ENCODE measurements around the gene HGFAC. TPM values are rescaled to one million over a fixed set of nuclear protein-coding genes. Genes with fewer than 3 reads are reported as not detected.

Gene HGFAC
- total and polyA plus RNA-seq, 9 donors = 0.15 to 2.1 (median 0.53) TPM; not detected in 2

DNA sequence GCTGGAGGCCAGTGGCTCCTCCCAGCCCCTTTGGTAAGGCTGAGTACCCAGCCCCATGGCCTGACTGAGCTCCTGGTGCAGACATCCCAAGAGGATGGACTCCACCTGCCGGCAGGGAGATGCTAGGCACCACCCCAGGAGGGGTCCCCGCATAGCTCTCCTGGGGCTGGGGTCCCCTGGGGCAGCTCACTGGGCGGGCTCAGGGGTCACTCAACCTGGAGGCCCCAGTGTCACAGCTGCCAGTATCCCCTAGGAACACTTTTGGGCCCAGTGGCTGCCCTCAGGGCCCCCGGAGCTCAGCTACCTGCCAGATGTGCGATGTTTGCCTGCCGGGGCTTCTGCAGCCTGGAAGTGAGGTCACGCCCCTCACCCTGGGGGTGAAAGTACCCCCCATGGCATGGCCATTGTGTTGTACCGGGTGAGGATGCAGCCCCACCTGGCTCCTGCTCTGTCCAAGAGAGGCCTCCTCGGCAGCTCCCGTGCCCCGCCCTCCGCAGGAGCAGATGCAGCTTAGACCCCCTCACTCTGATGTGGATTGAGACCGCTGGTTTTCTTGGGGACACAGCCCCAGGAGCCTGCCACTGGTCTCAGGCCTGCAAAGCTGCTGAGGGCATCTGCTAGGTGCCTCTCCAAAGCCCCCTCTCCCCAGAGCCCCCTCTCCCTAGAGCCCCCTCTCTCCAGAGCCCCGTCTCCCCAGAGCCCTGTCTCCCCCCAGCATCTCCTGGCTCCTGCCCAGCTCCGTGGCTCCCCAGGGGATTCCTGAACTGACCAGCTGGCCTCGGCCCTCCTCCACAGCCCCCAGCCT is 6.7 kb upstream of the HGFAC start:
- no peaks in the 10 kb centered on the region for H3K27me3 ChIP-seq
- WGBS, 3 donors = 75 to 80% (median 76%) methylated on average over 13 to 16 of the region's 16 CpGs

DNA sequence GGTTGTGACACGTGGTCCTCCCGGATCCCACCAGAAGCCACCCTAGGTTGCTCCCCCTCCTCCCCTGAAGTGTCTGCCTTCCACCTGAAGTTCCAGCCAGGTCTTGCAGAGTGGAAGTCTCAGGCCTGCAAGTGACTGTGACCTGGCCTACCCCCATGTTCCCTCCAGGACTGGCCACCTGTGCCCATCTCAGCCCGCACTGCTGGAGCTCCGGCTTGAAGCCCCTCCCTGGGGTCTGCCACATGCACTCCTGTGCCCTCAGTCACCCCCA is 6.1 kb upstream of the HGFAC start:
- WGBS, 3 donors = 52 to 62% (median 59%) methylated on average over 4 of the region's 4 CpGs
- no peaks in the 10 kb centered on the region for H3K36me3 ChIP-seq
- intact Hi-C loops (cut with DNase I) = no loop called here
- no peak for DNase-seq
- no peak overlapping the region for H3K27ac ChIP-seq
- H3K4me1 ChIP-seq (ENCODE audit: insufficient read depth) = peaks cover 3% of the 10 kb centered on the region
- H3K9me3 ChIP-seq = no peaks in the 10 kb centered on the region
- TF ChIP-seq POLR2A (IDR thresholded peaks at IDR 0.05) (no peak), EP300 (IDR thresholded peaks at IDR 0.05) (no peak)
- TF ChIP-seq, protein P1, sequence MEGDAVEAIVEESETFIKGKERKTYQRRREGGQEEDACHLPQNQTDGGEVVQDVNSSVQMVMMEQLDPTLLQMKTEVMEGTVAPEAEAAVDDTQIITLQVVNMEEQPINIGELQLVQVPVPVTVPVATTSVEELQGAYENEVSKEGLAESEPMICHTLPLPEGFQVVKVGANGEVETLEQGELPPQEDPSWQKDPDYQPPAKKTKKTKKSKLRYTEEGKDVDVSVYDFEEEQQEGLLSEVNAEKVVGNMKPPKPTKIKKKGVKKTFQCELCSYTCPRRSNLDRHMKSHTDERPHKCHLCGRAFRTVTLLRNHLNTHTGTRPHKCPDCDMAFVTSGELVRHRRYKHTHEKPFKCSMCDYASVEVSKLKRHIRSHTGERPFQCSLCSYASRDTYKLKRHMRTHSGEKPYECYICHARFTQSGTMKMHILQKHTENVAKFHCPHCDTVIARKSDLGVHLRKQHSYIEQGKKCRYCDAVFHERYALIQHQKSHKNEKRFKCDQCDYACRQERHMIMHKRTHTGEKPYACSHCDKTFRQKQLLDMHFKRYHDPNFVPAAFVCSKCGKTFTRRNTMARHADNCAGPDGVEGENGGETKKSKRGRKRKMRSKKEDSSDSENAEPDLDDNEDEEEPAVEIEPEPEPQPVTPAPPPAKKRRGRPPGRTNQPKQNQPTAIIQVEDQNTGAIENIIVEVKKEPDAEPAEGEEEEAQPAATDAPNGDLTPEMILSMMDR (IDR thresholded peaks at IDR 0.05) = no peak
- no peak overlapping the region for H3K4me3 ChIP-seq
- H3K27me3 ChIP-seq = no peaks in the 10 kb centered on the region

More for the DNA sequence above, 6.7 kb upstream of the HGFAC start:
- peak in 3 of 5 donors; percentile 20 to 45 (median 28) for DNase-seq
- Histone ChIP-seq H3K9me3 (no peaks in the 10 kb centered on the region), H3K36me3 (no peaks in the 10 kb centered on the region), H3K27ac (no peak overlapping the region), H3K4me3 (no peak overlapping the region), H3K4me1 (ENCODE audit: insufficient read depth) (peaks cover 3% of the 10 kb centered on the region)
- intact Hi-C loops (cut with DNase I) = no loop called here
- TF ChIP-seq EP300 (IDR thresholded peaks at IDR 0.05) = no peak
- TF ChIP-seq, protein P1 (IDR thresholded peaks at IDR 0.05) = no peak
- no peak for TF ChIP-seq POLR2A (IDR thresholded peaks at IDR 0.05)

DNA sequence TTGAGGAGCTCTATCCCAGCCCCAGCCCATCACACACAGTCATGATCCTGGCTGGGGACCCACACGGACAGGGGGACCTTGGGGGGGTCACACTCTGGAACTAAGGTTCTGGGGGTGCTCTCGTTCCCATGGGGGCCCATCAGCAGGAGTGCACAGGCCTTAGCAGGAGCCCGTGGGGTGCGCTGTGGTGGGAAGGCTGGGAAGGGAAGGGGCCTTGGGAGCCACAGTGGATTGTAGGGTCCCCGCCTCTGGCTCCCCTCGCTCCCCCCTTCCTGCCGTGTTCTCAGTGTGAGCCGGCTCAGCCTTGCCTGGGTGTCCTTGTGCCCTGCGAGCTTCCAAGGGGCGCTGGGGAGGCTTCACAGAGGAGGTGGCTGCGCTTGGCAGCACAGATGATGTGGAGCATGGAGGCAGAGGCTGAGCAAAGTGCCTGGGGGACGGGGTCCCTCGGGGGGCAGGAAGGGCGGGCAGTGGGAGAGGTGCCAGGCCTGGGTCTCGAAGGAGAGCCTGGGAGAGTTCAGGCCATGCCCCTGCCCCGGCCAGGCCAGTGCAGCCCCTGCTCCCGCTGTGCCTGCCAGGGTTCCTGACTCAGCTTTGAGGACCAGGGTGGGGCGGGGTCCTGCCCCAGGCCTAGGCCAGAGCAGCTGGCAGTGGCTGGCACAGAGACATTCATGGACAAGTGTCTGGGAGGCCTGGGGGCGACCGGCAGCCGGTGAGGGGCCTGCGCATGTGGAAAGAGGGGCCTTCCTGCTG is 5.5 kb upstream of the HGFAC start:
- no peaks in the 10 kb centered on the region for H3K27me3 ChIP-seq
- intact Hi-C loops (cut with DNase I) = no loop called here
- H3K4me3 ChIP-seq = no peak overlapping the region
- no peak overlapping the region for H3K27ac ChIP-seq
- H3K36me3 ChIP-seq = no peaks in the 10 kb centered on the region
- TF ChIP-seq POLR2A (IDR thresholded peaks at IDR 0.05) (no peak), EP300 (IDR thresholded peaks at IDR 0.05) (no peak)
- TF ChIP-seq, protein P1 (IDR thresholded peaks at IDR 0.05) = no peak
- no peaks in the 10 kb centered on the region for H3K9me3 ChIP-seq
- peaks cover 3% of the 10 kb centered on the region for H3K4me1 ChIP-seq (ENCODE audit: insufficient read depth)
- peak in 2 of 5 donors; percentile 26 to 44 for DNase-seq
- 81 to 84% (median 84%) methylated on average over 19 to 22 of the region's 22 CpGs for WGBS, 3 donors

DNA sequence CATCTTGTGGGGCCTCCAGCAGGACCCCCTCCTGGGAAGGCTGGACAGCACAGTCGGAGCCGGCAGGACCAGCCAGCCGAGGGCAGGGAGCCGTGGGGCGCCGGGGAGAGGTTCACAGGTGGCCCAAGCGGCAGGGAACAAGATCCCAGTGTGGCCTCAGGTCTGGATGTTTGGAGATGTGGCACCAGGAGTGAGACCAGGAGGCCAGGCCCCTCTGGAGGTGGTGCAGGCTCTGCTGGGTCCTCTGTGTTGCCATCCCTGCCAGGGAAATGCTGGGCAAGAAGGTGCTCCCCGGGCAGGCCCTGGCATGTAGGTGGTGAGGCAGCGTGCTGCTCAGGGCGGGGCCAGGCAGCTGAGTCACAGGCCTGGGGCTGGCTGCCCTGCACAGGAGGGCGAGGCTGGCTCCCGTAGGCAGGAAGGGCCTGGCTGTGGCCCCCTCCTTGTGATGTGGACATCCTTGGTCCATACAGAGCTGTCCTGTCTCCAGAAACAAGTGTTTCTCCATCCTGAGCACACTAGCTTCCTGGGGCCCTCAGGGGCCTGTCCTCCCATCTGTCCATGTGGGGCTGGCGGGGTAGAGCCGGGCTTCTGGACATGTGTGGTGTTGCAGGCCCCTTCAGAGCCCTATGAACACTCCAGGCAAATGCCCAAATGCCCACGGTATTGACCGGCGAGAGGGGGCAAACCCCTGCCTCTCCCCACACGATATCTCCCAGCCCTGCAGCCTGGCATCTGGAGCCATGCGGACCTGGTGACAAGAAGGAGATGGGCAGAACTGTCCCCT is 4.8 kb upstream of the HGFAC start:
- no peak overlapping the region for H3K4me3 ChIP-seq
- H3K9me3 ChIP-seq = no peaks in the 10 kb centered on the region
- peak in 1 of 5 donors; percentile 17 for DNase-seq
- no peaks in the 10 kb centered on the region for H3K27me3 ChIP-seq
- H3K4me1 ChIP-seq (ENCODE audit: insufficient read depth) = peaks cover 3% of the 10 kb centered on the region
- WGBS, 3 donors = 85 to 87% (median 87%) methylated on average over 19 of the region's 19 CpGs
- intact Hi-C loops (cut with DNase I) = no loop called here
- H3K27ac ChIP-seq = no peak overlapping the region
- TF ChIP-seq EP300 (IDR thresholded peaks at IDR 0.05) (no peak), POLR2A (IDR thresholded peaks at IDR 0.05) (no peak)
- TF ChIP-seq, protein P1 (IDR thresholded peaks at IDR 0.05) = no peak
- H3K36me3 ChIP-seq = no peaks in the 10 kb centered on the region

Data from ovary (tissue), 9 donors.